K562 (cell line): ENCODE measurements around the gene MYOZ3. TPM values are rescaled to one million over a fixed set of nuclear protein-coding genes. Genes with fewer than 3 reads are reported as not detected.

Source experiments
- polyA plus RNA-seq, 8 experiments: library from polyadenylated mRNA; depleted of rRNA in 4 of 8; stranded (reverse) in 5 of 8; unstranded in 3 of 8; fragments of >200 nt; fragmentation: Nextera tagmentation in 2 of 8; fragmentation: Illumina TruSeq in 1 of 8; extraction: Ambion mirVana in 2 of 8; extraction: Trizol in 1 of 8; gene quantifications; 2 replicates each; pipeline versions ENCODE4 v1.2.1 to v1.2.3, GENCODE V29; 2011 to 2014; ENCODE audit warnings: inconsistent platforms in 1 of 8, missing spikeins in 1 of 8
- total RNA-seq, 7 experiments: library from RNA; depleted of rRNA in 6 of 7; stranded (reverse); fragments of >200 nt in 6 of 7; fragmentation: Illumina TruSeq in 2 of 7; extraction: Trizol in 2 of 7; gene quantifications; 2 replicates each; pipeline versions ENCODE4 v1.2.1 to v1.2.3, GENCODE V29; 2011 to 2021; ENCODE audit warnings: low replicate concordance in 1 of 7
- TF ChIP-seq, protein P1 (sequence below), 3 experiments: fragments of 200-800 bp in 1 of 3; fragments of 250-450 bp in 1 of 3; fragments of 450-650 bp in 1 of 3; sonication (Bioruptor Pico) in 1 of 3; sonication (Bioruptor generic) in 1 of 3; formaldehyde crosslinking in 1 of 3; IDR thresholded peaks; 2 replicates each; pipeline versions ENCODE4 v1.6.1 to v1.8.0; 2016 to 2022; ENCODE audit warnings: mild to moderate bottlenecking in 2 of 3, missing genetic modification characterization in 2 of 3, missing compliant biosample characterization in 1 of 3, moderate library complexity in 1 of 3
- TF ChIP-seq, protein P2 (sequence below): fragments of 450-650 bp; IDR thresholded peaks from 2 replicates; pipeline ENCODE4 v1.6.1; 2016; ENCODE audit warnings: mild to moderate bottlenecking, moderate library complexity

The MYOZ3 gene
- total and polyA plus RNA-seq, 9 of the 15 experiments (the other 6 are each of a cell fraction or from before 2014, with no cell fraction given): not detected

DNA sequence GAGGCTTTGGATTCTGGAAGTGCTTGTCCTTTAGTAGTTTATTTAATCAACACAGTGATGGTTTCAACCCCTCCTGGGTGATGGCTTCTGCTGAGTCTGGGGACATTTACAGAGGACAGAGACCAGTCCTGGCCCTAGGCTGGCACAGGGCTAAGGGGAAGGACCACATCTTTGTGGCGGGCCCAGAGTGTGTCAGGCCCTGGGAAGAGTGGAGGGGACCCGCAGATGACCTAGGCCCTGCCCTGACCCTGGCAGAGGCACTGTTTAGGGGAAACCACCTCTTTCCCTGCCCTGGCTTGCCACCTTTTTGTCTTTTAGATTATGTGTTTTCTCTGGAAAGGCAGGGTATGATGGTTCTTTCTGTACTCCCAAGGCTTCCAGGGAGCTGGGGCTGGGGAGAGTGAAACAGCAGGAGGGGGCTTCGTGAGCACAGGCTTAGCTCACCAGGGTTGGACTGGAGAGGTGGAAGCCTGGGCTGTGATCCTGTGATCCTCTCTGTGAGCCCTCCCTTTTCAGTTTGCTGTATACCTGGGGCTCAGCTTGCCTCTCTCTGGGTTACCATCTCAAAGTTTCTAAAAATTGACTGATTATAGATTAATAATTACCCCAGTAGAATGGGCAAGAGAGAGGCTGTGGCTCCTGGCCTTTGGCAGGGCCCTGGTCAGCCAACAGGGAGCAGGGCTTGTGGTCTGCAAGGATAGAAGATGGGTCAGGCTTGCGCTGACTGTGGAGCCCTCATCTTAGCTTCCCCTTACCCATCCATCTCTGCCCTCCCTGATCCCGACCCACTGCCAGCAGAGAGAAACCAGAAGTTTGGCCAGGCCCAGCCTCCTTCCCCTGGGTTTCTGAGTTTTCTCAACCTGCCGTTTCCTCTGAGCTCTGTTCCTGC is 22.3 kb upstream of the MYOZ3 start (continued):
- TF ChIP-seq, protein P1, sequence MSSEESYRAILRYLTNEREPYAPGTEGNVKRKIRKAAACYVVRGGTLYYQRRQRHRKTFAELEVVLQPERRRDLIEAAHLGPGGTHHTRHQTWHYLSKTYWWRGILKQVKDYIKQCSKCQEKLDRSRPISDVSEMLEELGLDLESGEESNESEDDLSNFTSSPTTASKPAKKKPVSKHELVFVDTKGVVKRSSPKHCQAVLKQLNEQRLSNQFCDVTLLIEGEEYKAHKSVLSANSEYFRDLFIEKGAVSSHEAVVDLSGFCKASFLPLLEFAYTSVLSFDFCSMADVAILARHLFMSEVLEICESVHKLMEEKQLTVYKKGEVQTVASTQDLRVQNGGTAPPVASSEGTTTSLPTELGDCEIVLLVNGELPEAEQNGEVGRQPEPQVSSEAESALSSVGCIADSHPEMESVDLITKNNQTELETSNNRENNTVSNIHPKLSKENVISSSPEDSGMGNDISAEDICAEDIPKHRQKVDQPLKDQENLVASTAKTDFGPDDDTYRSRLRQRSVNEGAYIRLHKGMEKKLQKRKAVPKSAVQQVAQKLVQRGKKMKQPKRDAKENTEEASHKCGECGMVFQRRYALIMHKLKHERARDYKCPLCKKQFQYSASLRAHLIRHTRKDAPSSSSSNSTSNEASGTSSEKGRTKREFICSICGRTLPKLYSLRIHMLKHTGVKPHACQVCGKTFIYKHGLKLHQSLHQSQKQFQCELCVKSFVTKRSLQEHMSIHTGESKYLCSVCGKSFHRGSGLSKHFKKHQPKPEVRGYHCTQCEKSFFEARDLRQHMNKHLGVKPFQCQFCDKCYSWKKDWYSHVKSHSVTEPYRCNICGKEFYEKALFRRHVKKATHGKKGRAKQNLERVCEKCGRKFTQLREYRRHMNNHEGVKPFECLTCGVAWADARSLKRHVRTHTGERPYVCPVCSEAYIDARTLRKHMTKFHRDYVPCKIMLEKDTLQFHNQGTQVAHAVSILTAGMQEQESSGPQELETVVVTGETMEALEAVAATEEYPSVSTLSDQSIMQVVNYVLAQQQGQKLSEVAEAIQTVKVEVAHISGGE (CRISPR knock-in tag; IDR thresholded peaks at IDR 0.05): no peak
- TF ChIP-seq, protein P2, sequence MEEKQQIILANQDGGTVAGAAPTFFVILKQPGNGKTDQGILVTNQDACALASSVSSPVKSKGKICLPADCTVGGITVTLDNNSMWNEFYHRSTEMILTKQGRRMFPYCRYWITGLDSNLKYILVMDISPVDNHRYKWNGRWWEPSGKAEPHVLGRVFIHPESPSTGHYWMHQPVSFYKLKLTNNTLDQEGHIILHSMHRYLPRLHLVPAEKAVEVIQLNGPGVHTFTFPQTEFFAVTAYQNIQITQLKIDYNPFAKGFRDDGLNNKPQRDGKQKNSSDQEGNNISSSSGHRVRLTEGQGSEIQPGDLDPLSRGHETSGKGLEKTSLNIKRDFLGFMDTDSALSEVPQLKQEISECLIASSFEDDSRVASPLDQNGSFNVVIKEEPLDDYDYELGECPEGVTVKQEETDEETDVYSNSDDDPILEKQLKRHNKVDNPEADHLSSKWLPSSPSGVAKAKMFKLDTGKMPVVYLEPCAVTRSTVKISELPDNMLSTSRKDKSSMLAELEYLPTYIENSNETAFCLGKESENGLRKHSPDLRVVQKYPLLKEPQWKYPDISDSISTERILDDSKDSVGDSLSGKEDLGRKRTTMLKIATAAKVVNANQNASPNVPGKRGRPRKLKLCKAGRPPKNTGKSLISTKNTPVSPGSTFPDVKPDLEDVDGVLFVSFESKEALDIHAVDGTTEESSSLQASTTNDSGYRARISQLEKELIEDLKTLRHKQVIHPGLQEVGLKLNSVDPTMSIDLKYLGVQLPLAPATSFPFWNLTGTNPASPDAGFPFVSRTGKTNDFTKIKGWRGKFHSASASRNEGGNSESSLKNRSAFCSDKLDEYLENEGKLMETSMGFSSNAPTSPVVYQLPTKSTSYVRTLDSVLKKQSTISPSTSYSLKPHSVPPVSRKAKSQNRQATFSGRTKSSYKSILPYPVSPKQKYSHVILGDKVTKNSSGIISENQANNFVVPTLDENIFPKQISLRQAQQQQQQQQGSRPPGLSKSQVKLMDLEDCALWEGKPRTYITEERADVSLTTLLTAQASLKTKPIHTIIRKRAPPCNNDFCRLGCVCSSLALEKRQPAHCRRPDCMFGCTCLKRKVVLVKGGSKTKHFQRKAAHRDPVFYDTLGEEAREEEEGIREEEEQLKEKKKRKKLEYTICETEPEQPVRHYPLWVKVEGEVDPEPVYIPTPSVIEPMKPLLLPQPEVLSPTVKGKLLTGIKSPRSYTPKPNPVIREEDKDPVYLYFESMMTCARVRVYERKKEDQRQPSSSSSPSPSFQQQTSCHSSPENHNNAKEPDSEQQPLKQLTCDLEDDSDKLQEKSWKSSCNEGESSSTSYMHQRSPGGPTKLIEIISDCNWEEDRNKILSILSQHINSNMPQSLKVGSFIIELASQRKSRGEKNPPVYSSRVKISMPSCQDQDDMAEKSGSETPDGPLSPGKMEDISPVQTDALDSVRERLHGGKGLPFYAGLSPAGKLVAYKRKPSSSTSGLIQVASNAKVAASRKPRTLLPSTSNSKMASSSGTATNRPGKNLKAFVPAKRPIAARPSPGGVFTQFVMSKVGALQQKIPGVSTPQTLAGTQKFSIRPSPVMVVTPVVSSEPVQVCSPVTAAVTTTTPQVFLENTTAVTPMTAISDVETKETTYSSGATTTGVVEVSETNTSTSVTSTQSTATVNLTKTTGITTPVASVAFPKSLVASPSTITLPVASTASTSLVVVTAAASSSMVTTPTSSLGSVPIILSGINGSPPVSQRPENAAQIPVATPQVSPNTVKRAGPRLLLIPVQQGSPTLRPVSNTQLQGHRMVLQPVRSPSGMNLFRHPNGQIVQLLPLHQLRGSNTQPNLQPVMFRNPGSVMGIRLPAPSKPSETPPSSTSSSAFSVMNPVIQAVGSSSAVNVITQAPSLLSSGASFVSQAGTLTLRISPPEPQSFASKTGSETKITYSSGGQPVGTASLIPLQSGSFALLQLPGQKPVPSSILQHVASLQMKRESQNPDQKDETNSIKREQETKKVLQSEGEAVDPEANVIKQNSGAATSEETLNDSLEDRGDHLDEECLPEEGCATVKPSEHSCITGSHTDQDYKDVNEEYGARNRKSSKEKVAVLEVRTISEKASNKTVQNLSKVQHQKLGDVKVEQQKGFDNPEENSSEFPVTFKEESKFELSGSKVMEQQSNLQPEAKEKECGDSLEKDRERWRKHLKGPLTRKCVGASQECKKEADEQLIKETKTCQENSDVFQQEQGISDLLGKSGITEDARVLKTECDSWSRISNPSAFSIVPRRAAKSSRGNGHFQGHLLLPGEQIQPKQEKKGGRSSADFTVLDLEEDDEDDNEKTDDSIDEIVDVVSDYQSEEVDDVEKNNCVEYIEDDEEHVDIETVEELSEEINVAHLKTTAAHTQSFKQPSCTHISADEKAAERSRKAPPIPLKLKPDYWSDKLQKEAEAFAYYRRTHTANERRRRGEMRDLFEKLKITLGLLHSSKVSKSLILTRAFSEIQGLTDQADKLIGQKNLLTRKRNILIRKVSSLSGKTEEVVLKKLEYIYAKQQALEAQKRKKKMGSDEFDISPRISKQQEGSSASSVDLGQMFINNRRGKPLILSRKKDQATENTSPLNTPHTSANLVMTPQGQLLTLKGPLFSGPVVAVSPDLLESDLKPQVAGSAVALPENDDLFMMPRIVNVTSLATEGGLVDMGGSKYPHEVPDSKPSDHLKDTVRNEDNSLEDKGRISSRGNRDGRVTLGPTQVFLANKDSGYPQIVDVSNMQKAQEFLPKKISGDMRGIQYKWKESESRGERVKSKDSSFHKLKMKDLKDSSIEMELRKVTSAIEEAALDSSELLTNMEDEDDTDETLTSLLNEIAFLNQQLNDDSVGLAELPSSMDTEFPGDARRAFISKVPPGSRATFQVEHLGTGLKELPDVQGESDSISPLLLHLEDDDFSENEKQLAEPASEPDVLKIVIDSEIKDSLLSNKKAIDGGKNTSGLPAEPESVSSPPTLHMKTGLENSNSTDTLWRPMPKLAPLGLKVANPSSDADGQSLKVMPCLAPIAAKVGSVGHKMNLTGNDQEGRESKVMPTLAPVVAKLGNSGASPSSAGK: no peak
- TF ChIP-seq, all 486 proteins: peak for 0
